SK-N-SH (cell line): ENCODE data around the gene CLDN7.

Source experiments
- EZH2phosphoT487 ChIP-seq: fragments of 200-600 bp; sonication (generic); IDR thresholded peaks from 2 replicates; pipeline ENCODE4 v1.6.1; 2017; ENCODE audit warnings: low read depth, mixed run types, mild to moderate bottlenecking, antibody characterized with exemption, moderate library complexity, borderline replicate concordance
- FOXJ3 ChIP-seq: sonication (generic); formaldehyde crosslinking; IDR thresholded peaks from 2 replicates; pipeline ENCODE4 v1.5.1; 2020; ENCODE audit warnings: mild to moderate bottlenecking, missing genetic modification reagents
- FOXM1 ChIP-seq: IDR thresholded peaks from 2 replicates; pipeline ENCODE4 v1.4.0; 2012; ENCODE audit warnings: low read depth, mild to moderate bottlenecking
- GABPA ChIP-seq: IDR thresholded peaks from 2 replicates; pipeline ENCODE4 v1.4.0; 2012; ENCODE audit warnings: low read depth, mild to moderate bottlenecking
- JUND ChIP-seq: IDR thresholded peaks from 2 replicates; pipeline ENCODE4 v1.4.0; 2012
- MAX ChIP-seq: IDR thresholded peaks from 2 replicates; pipeline ENCODE4 v1.4.0; 2012; ENCODE audit warnings: low read depth
- POLR2AphosphoS5 ChIP-seq: IDR thresholded peaks from 2 replicates; pipeline ENCODE4 v1.6.1; 2012; ENCODE audit warnings: low read depth, low read length
- RCOR1 ChIP-seq: fragments of 150-350 bp; IDR thresholded peaks from 2 replicates; pipeline ENCODE4 v1.6.1; 2017; ENCODE audit warnings: antibody characterized with exemption, low read length
- RXRA ChIP-seq: IDR thresholded peaks from 2 replicates; pipeline ENCODE4 v1.4.0; 2012; ENCODE audit warnings: low read depth, mild to moderate bottlenecking, borderline replicate concordance
- SMC3 ChIP-seq: IDR thresholded peaks from 2 replicates; pipeline ENCODE4 v1.6.1; 2012; ENCODE audit warnings: low read depth, low read length, improper control_type of control experiment
- TAF1 ChIP-seq: IDR thresholded peaks from 2 replicates; pipeline ENCODE4 v1.6.1; 2012; ENCODE audit warnings: low read depth, mild to moderate bottlenecking, low read length, moderate library complexity, borderline replicate concordance
- YY1 ChIP-seq: IDR thresholded peaks from 2 replicates; pipeline ENCODE4 v1.4.0; 2012; ENCODE audit warnings: low read depth, mild to moderate bottlenecking
- TF ChIP-seq, protein P1 (sequence below): fragments of 200-600 bp; sonication (generic); IDR thresholded peaks from 2 replicates; pipeline ENCODE4 v1.6.1; 2017; ENCODE audit warnings: antibody characterized with exemption, mild to moderate bottlenecking, moderate library complexity

DNA sequence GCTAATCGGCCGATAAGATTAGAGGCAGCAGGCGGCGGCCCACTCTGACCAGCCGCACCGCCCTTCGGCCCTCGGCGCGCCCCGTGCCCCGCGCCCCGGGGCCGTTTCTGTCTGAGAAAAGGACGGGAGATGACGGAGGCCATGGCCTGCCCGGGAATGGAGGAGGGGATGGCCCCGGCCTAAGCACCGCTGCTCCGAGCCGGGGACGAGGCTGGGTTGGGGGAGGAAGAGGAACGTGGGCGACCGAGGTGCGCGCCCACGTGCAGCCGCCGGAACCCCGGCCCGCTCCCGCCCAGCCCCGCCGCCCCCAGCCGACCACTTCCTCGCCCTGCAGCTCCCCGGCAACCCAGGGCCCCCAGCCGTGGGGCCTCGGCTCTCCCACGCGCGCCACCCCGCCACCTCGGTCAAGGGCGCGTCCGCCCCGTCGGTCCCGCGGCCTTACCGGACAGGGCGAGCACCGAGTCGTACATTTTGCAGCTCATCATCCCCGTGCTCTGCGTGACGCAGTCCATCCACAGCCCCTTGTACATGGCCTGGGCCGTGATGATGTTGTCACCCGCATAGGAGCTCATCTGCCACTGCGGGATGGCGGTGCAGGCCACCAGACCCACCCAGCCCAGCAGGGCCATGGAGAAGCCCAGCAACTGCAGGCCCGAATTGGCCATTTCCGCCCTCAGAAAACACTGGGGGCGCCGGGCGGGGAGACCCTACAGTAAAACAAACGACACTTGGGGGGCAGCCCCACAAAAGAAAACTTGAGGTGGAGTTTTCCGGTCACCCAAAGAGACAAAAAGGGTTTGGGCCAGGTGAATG, 693 bp downstream of the CLDN7 start:
- TF ChIP-seq, protein P1, sequence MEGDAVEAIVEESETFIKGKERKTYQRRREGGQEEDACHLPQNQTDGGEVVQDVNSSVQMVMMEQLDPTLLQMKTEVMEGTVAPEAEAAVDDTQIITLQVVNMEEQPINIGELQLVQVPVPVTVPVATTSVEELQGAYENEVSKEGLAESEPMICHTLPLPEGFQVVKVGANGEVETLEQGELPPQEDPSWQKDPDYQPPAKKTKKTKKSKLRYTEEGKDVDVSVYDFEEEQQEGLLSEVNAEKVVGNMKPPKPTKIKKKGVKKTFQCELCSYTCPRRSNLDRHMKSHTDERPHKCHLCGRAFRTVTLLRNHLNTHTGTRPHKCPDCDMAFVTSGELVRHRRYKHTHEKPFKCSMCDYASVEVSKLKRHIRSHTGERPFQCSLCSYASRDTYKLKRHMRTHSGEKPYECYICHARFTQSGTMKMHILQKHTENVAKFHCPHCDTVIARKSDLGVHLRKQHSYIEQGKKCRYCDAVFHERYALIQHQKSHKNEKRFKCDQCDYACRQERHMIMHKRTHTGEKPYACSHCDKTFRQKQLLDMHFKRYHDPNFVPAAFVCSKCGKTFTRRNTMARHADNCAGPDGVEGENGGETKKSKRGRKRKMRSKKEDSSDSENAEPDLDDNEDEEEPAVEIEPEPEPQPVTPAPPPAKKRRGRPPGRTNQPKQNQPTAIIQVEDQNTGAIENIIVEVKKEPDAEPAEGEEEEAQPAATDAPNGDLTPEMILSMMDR, result no peak
- TF ChIP-seq FOXJ3 (CRISPR knock-in tag), result no peak
- TF ChIP-seq POLR2AphosphoS5, result no peak
- no peak for TF ChIP-seq TAF1
- TF ChIP-seq GABPA, result no peak
- TF ChIP-seq FOXM1, result no peak
- no peak for TF ChIP-seq SMC3
- no peak for TF ChIP-seq EZH2phosphoT487
- TF ChIP-seq RCOR1, result no peak
- TF ChIP-seq JUND, result no peak
- no peak for TF ChIP-seq YY1
- TF ChIP-seq RXRA, result no peak
- no peak for TF ChIP-seq MAX
